Omental fat pad (tissue), 4 donors: ENCODE results near the gene KIDINS220. TPM values are rescaled to one million over a fixed set of nuclear protein-coding genes. Genes with fewer than 3 reads are reported as not detected.

Source experiments
- ATAC-seq: fragments of 150-250 bp; one replicate; pipeline ENCODE4 v1.9.1; 2016; ENCODE audit warnings: mild to moderate bottlenecking, moderate library complexity; ENCODE audit not compliant: low FRiP score
- DNase-seq: peaks from one replicate; pipeline ENCODE4 v3.0.0-alpha.2; 2019; ENCODE audit warnings: low spot score
- CTCF ChIP-seq, 3 donors: fragments of 450-650 bp; IDR thresholded peaks; one replicate each; pipeline ENCODE4 v1.5.1; 2016 to 2017; ENCODE audit warnings: antibody characterized with exemption in 3 of 3, mild to moderate bottlenecking in 3 of 3, moderate library complexity in 2 of 3
- total RNA-seq, 4 donors: library from RNA; depleted of rRNA; stranded (reverse); fragments of >200 nt; gene quantifications; one replicate each; pipeline ENCODE4 v1.1.0, GENCODE V29; 2016

KIDINS220 gene
- total RNA-seq, 4 donors from 2014 or later, result 59.5 to 98.0 (median 66.5) TPM

GRCh38 chr2:8831516-8831915 lies 5.9 kb downstream of the KIDINS220 start:
- no peak for TF ChIP-seq CTCF (IDR thresholded peaks at IDR 0.05)
- DNase-seq (no peak), ATAC-seq (no peak)

- no peak for DNase-seq
- no peak for TF ChIP-seq CTCF (IDR thresholded peaks at IDR 0.05)
- no peak for ATAC-seq
Observed at GRCh38 chr2:8827729-8828128, 9.7 kb downstream of the KIDINS220 start.

GRCh38 chr2:8822218-8822617 lies 15.2 kb downstream of the KIDINS220 start:
- no peak for TF ChIP-seq CTCF (IDR thresholded peaks at IDR 0.05)
- ATAC-seq, result no peak
- no peak for DNase-seq

- peak; percentile 83 for ATAC-seq
- no peak for TF ChIP-seq CTCF (IDR thresholded peaks at IDR 0.05)
- no peak for DNase-seq
Observed at GRCh38 chr2:8821276-8822217, 15.9 kb downstream of the KIDINS220 start.

GRCh38 chr2:8819948-8820347 lies 17.5 kb downstream of the KIDINS220 start:
- TF ChIP-seq CTCF (IDR thresholded peaks at IDR 0.05), result no peak
- no peak for DNase-seq
- no peak for ATAC-seq

- TF ChIP-seq CTCF (IDR thresholded peaks at IDR 0.05), result no peak
- DNase-seq (no peak), ATAC-seq (no peak)
Observed at GRCh38 chr2:8819194-8819593, 18.2 kb downstream of the KIDINS220 start.

- TF ChIP-seq CTCF (IDR thresholded peaks at IDR 0.05), result no peak
- no peak for DNase-seq
- ATAC-seq, result no peak
Observed at GRCh38 chr2:8817221-8817620, 20.2 kb downstream of the KIDINS220 start.
